NOMO-1 (cell line): ENCODE data around the gene CALY.
A peak's percentile ranks its signal among the peaks of the same experiment; 100 is the strongest.
"Not testable (repeated sequence)": the region's sequence is repeated elsewhere in the genome, so short reads cannot be mapped to it uniquely, and the experiment has no call there.

Experiments used
- DNase-seq, 2 experiments: peaks; one replicate each; lab custom pipeline; 2025; ENCODE audit not compliant: unreplicated experiment in 2 of 2; lab: John Stamatoyannopoulos, UW

CALY gene

DNA sequence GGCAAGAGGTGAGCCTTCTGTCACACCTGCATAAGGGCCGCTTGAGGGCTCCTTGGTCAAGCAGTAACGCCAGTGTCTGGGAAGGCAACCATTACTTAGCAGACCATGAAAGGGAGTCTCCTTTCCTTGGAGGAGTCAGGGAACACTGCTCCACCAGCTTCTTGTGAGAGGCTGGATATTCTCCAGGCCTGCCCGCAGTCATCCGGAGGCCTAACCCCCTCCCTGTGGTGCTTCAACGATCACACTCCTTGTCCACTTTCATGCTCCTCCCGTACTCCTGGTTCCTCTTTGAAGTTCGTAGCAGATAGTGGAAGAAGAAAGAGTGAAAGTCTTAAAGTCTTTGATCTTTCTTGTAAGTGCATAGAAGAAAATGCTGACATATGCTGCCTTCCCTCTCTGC, 30.8 kb upstream of the CALY start:
- DNase-seq, result not testable (repeated sequence)

- DNase-seq, result no peak
Measured at GRCh38 chr10:133366751-133367150, 30.1 kb upstream of the CALY start.

- no peak for DNase-seq
Measured at GRCh38 chr10:133366130-133366478, 29.4 kb upstream of the CALY start.

GRCh38 chr10:133365461-133366129, 28.9 kb upstream of the CALY start:
- no peak for DNase-seq

GRCh38 chr10:133364645-133365431, 28.1 kb upstream of the CALY start:
- no peak for DNase-seq

- DNase-seq, result no peak
Measured at GRCh38 chr10:133362846-133363245, 26.1 kb upstream of the CALY start.

DNA sequence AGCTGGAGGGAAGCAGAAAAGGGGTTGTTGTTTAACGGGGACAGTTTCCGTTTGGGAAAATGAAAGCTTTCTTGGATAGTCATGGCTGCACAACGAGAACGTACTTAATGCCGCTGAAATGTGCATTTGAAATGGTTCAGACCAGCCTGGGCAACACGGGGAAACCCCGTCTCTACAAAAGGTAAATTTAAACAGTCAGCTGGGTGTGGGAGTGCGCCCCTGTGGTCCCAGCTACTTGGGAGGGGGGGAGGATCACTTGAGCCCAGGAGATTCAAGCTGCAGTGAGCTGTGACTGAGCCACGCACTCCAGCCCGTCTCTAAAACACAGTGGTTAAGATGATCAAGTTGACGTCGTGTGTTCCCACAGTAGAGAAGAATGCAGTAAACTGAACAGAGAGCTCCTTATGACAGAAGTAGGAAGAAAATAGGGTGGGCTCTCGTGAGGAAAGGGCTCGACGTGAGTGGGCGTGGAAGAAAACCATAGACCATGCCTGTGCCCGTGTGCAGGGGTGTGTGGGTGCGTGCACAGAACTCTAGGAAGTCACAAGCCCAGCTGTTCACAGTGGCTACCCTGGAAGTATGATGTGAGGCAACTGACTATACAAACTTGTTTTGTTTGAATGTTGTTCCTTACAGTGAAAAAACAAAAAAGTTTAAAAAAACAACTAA, 25.2 kb upstream of the CALY start:
- no peak for DNase-seq

DNA sequence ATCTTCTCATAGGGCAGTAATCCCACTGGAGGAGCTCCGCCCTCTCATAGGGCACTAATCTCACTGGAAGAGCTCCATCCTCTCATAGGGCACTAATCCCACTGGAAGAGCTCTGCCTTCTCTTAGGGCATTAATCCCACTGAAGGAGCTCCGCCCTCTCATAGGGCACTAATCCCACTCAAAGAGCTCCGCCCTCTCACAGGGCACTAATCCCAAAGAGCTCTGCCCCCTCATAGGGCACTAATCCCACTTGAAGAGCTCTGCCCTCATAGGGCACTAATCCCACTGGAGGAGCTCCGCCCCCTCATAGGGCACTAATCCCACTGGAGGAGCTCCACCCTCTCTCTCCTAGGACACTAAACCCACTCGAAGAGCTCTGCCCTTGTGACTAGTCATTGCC, 24.5 kb upstream of the CALY start:
- no peak for DNase-seq

DNA sequence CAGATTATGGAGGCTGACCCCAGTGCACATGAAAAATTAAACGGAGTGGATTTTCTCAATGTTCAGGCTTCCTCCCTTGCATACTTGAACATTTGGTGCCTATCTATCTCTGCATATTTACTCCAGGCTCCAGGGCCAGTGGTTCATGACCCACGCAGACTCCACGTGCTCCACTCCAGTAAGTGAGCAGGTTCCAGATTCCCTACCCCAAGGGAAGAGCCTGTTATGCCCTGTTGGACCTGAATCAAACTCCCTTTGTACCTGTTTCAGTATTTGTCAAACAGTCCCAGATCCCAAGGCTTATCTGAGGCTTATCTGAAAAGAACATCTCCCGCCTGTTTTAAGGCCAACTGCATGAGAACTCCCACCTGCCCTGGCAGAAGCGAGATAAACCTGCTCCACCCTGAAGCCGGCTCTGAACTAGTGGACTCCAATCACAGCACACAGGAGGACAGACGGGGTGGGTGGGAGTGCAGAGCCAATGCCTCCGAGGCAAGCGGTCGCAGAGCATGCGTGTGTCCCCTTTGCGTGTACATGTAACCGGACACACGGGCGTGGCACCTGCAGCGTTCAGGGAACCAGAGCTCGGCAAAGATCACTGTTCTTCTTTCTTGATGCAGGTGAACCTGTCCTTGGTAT, 23.4 kb upstream of the CALY start:
- no peak for DNase-seq

DNA sequence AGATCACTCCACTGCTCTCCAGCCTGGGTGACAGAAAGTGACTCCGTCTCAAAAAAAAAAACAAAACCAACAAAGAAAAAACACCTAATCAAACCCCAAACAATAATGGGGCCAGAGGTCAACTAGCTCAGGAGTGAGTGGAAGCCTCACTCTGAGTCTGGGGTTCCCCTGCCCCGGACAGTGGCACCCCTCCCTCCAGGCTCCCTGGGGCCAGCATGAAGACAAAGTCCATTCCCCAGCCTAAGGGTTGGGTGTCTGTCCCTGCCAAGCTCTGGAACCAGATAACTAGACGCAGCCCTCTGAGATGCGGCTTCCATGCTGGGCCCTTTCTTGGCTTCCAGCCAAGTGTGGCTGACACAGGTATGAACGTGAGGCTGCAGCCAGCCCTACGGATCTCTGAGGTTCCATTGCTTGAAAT, 22.9 kb upstream of the CALY start:
- DNase-seq, result no peak

DNA sequence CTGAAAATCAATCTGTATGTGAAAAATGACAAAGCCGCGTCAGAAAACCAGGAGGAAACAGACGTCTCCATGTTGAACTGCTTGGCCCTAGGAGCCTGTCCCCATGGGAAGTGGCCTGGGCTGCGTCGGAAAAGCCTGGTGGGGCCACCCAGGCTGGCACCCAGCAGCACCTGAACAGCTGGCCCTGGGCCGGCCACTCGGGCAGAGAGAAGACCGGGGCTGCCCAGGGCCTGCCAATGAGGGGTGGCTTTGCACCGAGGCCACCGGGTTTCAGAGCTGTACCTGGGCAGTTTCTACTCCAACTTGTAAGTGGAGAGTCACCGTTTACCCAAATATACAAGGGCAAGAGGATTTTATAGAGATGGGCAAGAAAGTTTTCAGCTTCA, 22.2 kb upstream of the CALY start:
- DNase-seq, result no peak

- no peak for DNase-seq
Measured at GRCh38 chr10:133358162-133358924, 21.6 kb upstream of the CALY start.

- DNase-seq, result peak; percentile 49 to 78
Measured at GRCh38 chr10:133357285-133358161, 20.8 kb upstream of the CALY start, which contains the start of gene FUOM. Gene FUOM (minus strand): TSS chr10:133358019. CDS start chr10:133358007, 12 bp downstream.

- no peak for DNase-seq
Measured at GRCh38 chr10:133356549-133357284, 20.0 kb upstream of the CALY start.

GRCh38 chr10:133355991-133356390, 19.3 kb upstream of the CALY start:
- DNase-seq, result no peak

DNA sequence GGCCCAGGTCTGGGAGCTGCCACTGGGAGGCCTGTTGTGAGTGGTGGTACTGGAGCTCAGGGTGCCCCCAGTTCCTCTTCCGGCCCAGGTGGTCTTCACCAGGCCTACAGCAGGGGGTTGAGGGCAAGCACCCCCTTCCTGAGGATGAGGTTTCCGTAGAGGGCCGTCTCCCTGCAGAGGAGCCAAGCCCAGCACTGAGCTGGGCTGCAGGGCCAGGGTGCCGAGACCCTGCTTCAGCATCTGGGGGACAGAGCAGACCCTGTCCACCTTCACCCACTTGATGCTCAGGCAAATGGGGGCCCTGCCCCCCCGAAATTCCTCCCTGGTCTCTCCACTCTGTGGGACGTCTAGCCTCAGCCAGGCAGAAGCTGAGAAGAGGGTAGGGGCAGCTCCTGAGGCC, 18.6 kb upstream of the CALY start:
- DNase-seq, result no peak

- no peak for DNase-seq
Measured at GRCh38 chr10:133354672-133355240, 18.1 kb upstream of the CALY start.

- DNase-seq, result no peak
Measured at GRCh38 chr10:133353988-133354605, 17.4 kb upstream of the CALY start.
